OCI-M2 (cell line): ENCODE measurements around the gene BASP1.
"Not testable (repeated sequence)": the region's sequence is repeated elsewhere in the genome, so short reads cannot be mapped to it uniquely, and the experiment has no call there.

Experiments used
- DNase-seq: peaks from one replicate; lab custom pipeline; 2025; ENCODE audit not compliant: unreplicated experiment; lab: John Stamatoyannopoulos, UW

BASP1 gene

DNA sequence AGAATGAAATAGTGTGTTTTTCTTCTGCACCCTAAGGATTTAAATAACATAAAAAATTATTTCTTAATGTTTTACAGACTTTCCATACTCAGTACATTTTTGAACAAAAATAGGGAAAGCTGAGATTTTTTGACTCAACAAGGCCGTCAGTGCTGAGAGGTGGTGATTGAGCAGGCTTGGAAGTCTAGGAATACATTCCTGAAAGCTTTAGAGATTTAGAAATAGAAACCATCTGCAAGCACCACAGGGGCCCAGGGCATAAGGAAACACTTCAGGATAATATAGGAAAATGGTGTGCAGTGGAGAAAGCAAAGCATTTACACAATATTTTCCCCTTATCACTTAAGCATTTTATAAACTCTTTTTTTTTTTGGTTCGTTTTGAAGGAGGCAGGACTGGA lies 5.2 kb downstream of the BASP1 start:
- DNase-seq, result no peak

DNA sequence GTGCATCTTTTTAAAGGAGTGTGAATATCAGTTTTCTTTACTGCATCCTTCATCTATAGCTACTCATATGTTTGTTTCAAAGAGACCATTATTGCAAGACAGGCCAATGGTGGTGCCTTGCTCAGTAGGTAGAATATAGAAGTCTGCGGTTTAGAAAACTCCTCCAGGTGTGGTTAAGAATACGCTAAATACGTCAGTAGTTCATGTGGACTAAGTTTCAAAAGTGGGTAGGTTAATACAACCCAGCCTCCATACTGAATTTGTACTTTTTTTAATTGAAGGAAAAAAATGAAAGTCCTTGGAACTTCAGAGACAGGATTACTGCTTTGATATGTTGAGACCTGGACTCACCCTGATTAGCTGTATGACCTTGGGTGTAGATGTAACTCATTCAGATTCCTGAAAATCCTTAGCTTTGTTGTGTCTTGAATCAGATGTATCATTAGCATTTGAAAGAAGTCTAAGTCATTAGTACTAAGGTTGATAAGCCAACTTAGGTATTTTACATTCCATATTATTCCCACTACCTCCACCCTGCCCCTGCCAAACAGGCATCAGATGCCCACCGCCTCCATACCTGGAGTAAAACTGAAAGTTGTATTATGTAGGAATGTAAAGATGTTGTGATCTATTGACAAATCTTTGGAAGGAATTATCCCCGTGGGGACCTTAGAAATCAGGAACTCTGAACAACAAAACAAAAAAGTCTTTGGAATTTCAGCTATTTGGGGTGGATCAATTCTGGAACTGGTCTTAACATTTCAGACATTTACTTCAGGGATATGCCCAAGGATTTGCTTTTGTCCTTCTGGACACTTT lies 6.1 kb downstream of the BASP1 start:
- no peak for DNase-seq

DNA sequence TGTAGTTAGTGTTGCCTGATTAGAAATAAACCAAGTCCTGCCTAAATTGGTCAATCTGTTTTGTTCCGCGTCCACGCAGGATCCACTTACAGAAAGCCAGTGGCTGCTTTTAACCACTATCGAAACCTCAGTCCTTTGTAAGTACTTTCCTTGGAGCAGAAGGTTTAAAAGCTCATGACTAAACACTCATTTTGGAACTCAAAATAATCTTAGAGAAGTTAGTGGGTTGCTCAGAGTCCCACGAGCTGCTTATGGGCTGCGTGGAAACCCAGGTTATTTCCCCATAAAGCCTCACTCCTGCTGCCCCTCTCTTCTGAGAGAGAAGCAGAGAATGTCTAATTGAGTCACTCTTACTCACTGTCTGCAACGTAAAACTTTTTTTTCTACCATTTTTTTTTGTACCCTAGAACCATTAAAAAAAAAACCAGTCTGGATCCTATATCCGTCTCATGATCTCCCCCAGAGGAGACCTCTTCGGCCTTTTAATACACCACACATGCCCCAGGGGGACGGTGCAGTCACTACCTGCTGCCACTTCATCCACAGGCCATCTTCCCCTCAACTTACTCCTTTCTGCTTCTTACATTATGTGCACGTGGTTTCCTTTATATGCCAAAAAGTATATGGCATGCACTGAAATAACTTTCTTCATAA lies 7.6 kb downstream of the BASP1 start:
- no peak for DNase-seq

DNA sequence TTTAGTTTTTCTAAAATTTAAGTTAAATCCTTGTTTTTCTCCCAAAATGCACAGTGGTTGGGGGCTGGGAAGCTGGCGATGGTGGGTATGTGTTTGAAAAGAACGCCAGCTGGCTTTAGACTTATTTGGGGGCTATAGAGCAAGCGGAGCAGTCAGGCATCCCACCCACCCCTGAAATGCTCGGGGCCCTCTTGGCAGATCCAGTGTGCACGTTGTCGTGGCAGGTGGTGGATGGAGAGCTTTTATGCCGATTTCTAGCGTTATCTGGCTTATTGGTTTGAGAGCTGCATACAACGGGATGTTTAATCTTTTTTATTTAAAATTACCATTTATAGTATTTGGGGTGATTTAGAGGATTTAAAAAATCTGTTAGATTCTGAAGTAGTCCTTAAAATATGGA lies 8.1 kb downstream of the BASP1 start:
- no peak for DNase-seq

DNA sequence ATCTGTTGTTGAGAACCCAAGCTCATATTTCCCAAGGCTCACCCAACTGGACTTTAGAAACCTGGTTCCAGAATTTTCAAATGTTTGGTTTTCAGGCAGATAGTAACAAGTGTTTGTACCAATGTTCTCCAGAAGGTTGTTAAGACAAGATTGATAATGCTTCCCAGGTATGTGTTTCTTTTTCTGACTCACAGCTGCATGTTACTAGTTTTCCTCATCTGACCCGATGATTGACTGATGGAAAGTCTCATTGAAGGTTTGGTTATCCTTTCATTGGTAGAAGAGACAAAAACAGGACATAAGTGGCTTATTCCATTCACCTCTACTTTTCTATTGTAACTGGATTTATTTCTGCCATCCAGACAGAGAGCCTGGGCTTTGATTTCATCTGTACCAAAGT lies 10.4 kb downstream of the BASP1 start:
- no peak for DNase-seq

DNA sequence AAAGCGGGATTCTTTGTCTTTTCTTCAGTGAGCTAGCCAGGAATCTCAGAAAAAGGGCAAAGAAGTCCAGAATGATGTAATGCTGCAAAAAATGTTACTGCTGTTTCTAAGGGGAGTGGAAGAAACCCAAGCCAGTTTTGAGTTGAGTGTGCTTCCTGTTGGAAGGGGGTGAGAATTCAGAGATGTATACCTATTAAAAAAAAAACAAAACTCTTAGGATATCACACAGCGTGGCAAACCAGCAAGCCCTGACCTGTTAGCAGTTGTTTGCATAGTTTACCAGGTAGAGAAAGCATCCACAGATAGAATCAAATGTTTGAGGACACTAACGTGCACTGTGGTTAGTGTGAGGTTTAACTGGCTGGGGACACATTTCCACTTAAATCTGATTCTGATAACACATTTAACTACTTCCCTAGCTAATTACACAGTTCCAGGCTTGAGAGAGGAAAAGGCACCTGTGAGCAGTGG lies 11.4 kb downstream of the BASP1 start:
- DNase-seq, result no peak

DNA sequence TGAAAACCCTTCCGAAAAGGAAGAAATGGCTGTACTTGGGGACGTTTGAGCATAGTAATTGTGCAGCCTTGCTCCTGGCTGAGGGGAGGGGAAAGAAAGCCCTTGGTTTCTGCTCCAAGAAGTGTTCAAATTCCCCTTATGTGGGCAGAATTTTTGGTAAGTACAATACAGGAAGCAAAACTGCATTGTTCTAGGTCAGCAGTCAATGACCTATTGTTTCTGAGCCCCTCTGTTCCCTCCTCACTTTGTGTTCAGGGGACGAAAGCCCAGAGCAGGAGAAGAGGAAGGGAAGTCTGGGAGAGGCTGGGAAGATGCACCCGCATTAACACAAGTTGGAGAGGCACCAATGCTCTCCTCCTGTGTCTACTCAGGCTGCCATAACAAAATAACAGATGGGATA lies 11.9 kb downstream of the BASP1 start:
- no peak for DNase-seq

DNA sequence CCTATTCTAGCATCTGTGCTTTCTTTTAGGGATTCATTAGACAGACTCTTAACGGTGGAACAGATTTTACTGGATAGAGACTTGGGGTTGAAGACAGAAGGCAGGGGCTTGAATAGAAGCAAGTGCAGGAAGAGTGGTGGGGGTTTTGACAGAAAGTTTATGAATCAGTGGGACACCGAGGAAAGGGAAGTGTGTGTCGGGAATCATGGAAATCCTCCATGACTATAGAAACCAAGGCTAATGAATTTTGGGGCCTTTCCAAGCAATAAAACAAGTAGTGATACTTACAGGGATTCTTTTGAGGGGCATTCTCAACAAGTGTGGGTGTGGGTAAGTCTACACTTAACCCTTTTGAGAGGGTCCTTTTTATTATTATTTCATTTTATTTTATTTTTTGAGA lies 12.8 kb downstream of the BASP1 start:
- DNase-seq, result no peak

DNA sequence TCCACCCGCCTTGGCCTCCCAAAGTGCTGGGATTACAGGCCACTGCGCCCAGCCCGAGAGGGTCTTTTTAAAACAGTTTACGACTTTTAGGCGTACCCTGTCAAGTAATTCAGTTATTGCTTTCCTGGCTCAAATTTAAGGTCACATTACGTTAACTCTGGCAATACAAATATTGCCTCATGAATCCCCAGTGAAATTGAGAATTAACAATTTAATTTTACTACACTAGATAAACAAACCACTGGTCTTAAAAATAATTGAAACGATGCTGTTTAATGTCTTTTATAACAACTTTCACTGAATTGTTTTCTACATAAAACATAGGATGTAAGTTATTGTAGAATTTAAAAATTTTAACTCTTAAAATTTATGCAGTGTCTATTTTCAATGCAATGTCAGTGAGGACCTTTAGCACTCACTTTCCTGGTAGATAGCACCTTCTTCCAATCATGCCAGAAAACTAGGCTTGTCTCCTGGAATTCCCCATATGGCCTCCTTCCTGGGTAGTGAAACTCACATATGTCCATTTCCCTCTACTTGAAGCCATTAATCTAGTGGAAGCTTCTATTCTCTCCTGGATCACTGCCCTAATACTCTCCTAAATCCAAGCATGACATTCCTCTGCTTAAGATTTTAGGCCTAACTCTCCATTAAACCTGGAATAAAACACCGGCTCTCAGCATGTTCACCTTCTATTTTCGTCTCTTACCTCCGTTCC lies 13.5 kb downstream of the BASP1 start:
- no peak for DNase-seq

DNA sequence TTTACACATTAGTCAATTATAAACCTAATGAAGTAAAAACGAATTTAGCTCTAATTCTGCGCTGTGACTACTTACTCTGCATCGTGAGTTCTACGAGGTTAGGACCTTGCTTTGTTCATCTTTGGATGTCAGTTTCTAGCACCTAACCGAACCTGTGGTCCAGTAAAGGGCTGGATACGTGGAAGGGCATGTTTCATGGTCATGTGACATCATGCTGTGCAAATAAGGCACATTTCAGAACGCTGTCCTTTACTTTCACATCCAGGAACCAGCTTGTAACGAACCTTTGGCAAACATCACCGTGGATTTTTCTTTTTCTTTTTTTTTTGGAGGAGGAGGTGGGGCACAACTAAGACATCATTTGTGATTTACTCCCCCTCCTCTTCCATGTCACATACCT lies 15.0 kb downstream of the BASP1 start:
- DNase-seq, result no peak

DNA sequence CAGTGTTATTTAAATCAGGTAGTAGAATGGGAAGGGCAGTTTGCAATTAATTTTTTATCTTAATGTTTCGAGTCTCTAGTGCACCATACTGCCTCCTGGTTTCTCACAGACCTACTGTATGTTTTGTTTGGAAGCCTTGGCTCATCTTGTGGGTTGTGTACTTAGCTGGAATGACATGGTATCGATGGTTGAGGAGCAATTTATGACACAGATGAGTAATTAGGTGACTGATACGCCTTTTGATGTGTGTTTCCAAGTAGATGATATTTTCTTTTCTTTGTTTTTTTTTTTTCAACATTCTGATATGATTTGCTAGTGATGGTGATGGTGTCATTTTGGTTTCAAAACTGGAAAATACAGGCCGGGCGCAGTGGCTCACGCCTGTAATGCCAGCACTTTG lies 16.1 kb downstream of the BASP1 start:
- no peak for DNase-seq

DNA sequence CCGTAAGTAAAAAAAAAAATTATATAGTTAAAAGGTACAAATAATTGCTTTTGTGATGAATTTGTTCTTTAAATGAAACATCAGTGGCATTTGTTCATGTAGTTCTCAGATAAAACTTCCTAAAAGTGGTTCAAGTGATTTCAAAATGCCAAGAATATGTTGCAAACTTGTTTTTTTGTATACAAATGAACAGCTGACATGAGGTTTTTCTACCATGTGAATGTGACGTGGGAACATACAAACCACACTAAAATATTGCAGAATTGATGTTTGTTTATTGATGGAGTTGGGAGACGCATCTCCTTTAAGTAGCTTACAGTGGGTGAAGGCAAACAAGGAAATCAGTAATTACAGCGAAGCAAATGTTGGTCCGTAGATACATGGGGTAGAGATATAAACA lies 16.9 kb downstream of the BASP1 start:
- DNase-seq, result no peak

DNA sequence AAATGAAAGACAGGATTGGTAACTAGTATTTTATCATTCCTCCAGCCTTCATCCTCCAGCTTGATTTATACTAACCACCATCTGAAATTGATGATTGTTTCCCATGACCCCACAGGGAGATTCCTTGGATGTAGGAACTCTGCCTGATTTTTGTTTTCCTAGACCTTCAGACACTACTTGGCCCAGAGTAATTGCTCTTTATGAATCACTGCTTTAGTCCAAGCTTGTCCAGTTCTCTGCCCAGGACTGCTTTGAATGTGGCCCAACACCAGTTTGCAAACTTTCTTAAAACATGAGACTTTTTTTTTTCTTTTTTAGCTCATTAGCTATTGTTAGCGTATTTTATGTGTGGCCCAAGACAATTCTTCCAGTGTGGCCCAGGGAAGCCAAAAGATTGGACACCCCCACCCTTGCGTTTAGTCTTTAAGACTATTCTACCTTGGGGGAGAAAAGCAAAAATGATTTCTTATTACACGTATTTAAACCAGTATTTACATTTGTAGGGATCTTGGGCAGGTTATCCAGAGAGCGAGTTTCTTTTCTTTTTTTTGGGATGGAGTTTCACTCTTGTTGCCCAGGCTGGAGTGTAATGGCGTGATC lies 18.4 kb downstream of the BASP1 start:
- no peak for DNase-seq

DNA sequence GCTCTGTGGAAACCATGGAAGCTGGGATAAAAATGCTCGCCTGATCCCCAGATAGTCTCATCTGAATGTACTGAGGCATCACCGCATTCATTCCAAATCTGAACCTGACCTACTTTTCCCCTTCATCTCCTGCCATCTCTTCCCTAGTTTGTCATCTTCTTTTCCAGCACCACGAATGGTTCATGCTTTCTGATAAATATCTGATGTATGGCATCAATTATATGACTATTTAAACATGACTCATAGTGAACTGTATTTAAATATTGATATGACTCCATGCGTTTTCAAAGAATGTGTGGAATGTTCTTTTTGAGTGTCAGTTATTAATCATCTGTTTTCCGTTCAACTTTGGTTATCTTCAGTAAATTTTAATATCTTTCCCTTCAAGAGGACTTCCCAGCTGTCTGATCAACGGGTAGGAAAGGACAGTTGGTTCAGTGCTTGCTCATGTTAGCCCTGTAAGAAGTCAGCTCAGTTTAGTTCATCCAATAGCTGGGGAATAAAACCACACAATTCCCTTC lies 21.1 kb downstream of the BASP1 start:
- no peak for DNase-seq

DNA sequence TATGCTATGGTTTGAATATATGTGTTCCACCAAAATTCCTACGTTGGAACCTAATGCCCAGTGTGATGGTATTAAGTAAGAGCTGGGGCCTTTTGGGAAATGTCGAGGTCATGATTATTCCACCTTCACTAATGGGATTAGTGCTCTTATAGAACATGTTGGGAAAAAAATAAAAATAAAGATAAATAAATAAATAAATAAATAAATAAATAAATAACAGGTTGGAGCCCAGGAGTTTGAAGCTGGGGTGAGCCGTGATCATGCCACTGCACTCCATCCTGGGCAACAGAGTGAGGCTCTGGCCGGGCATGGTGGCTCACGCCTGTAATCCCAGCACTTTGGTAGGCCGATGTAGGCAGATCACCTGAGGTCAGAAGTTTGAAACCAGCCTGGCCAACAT lies 22.5 kb downstream of the BASP1 start:
- DNase-seq, result no peak

DNA sequence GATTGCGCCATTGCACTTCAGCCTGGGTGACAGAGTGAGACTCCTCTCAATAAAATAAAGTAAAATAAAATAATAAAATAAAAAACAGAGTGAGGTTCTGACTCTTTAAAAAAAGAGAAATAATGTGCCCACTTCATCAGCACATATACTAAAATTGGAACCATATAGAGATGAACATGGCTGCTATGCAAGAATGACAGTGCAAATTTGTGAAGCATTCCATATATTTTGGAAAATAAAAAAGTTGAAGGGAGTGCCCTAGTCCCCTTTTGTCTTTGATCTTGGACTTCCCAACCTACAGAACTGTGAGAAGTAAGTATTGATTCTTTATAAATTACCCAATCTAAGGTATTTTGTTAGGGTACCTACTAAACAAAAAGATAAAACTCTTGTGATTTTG lies 23.1 kb downstream of the BASP1 start:
- no peak for DNase-seq

DNA sequence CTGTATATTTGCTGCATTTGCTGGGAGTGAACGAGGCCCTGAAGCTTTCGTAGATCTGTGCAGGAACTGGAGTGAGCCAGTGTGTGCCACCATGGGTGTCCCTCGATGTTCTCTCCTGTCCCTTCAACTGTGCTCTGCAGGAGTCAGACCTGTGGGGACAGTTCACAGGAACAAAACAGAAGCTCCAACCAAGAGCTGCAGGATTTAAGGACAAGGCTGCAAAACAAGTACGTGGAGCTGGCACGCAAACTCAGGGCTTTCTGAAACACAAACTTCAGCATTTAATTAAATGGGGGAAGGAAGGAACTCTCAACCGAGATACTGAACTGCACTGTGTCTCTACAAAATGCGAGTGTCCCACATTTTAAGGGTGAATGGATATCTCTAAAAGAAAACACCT lies 24.2 kb downstream of the BASP1 start:
- DNase-seq, result no peak

DNA sequence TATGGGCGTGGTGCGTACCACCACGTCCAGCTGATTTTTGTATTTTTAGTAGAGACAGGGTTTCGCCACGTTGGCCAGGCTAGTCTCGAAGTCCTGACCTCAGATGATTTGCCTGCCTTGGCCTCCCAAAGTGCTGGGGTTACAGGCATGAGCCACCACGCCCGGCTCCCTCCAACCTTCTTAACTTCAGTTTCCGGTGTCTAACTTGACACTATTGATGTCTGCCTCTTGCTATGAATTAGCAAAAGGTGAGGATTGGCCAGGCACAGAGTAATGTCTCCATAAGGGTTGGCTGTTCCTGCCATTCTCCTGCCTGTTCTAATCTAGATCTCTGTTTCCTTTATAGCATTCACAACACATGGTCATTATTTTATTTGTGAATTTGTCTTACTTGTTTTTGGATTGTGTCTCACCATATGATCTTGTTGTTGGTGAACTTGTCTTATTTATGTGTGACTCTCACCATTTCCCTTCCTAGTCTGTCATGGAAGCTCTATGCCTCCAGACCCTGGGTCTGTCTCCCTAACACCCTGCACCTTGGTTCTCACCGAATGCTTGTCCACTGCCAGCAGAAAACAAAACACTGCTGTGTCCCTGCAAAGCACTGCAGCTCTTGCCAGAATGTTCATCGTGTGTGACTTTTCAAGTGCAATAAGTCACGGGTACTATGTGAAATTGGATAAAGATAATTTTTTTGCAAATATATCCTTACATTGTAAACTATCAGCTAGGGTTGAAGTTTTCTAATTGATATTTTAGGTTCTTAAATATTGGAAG lies 26.0 kb downstream of the BASP1 start:
- DNase-seq, result no peak

DNA sequence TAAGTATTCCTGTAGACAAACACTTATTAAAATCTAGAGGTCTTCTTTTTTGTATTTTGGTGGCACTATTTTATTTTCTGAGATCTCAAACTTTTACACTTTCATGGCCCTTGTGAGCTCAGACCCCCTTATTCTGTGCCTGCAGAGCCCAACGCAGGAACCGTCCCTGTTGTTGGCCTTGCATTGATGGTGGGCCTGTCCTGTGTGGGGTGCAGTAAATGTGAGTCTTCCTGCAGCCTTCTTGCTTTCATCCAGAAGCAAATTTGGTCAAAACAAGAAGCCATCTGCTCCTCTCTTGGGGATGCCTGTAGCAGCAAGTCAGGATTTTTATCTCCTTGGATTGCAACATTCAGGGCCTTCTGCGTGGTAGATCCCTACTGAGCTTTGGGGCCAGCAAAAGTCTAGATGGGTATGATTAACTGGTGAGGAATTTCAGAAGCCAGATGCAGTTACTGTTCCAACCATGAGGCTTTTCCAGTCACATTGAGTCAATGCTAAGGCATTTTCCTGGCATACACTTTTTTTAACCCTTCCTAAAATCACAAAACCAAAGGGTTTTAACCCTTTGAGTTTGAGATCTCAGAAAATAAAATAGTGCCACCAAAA lies 31.7 kb downstream of the BASP1 start:
- DNase-seq, result no peak

DNA sequence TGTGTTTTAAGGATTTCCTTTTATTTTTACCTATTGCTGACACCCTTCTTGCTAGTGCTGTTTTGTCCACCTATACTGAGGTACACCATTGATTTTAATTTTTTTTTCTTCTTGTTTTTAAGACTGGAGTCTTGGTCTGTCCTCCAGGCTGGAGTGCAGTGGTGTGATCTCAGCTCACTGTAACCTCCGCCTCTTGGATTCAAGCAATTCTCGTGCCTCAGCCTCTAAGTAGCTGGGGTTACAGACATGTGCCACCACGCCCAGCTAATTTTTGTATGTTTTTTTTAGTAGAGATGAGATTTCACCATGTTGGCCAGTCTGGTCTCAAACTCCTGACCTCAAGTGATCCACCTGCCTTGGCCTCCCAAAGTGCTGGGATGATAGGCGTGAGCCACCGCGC lies 32.4 kb downstream of the BASP1 start:
- DNase-seq, result not testable (repeated sequence)
